H9 (cell line): Measurements from ENCODE around the gene CPEB2. TPM values are rescaled to one million over a fixed set of nuclear protein-coding genes. Genes with fewer than 3 reads are reported as not detected.

Experiments
- DNase-seq: peaks from one replicate; pipeline ENCODE4 v3.0.0-alpha.2; 2017
- H2AFZ ChIP-seq: one replicate; pipeline ENCODE4 v1.6.1; 2013; ENCODE audit warnings: mild to moderate bottlenecking, low read length, control low read depth, moderate library complexity
- H2AK5ac ChIP-seq: 2 replicates; pipeline ENCODE4 v1.6.1; 2013; ENCODE audit warnings: low read length, control low read depth, mixed read lengths; ENCODE audit not compliant: insufficient read length
- H2BK120ac ChIP-seq: one replicate; pipeline ENCODE4 v1.6.1; 2013; ENCODE audit warnings: low read depth, mild to moderate bottlenecking, low read length, control low read depth, inconsistent platforms; ENCODE audit not compliant: poor library complexity, severe bottlenecking
- H2BK12ac ChIP-seq: 2 replicates; pipeline ENCODE4 v1.6.1; 2013; ENCODE audit warnings: low read length, control low read depth, mixed read lengths, low read depth; ENCODE audit not compliant: insufficient read length
- H2BK15ac ChIP-seq: 2 replicates; pipeline ENCODE4 v1.6.1; 2013; ENCODE audit warnings: low read depth, low read length, control low read depth
- H2BK20ac ChIP-seq: one replicate; pipeline ENCODE4 v1.6.1; 2013; ENCODE audit warnings: low read depth, mild to moderate bottlenecking, low read length, control low read depth, inconsistent platforms; ENCODE audit not compliant: poor library complexity, severe bottlenecking
- H2BK5ac ChIP-seq: 2 replicates; pipeline ENCODE4 v1.6.1; 2013; ENCODE audit warnings: low read length, control low read depth, mixed read lengths; ENCODE audit not compliant: insufficient read length
- H3K14ac ChIP-seq: 2 replicates; pipeline ENCODE4 v1.6.1; 2013; ENCODE audit warnings: low read length, control low read depth; ENCODE audit not compliant: insufficient read depth
- H3K18ac ChIP-seq: 2 replicates; pipeline ENCODE4 v1.6.1; 2013; ENCODE audit warnings: low read depth, mild to moderate bottlenecking, mixed read lengths, low read length, control low read depth; ENCODE audit not compliant: insufficient read length
- H3K23ac ChIP-seq: 2 replicates; pipeline ENCODE4 v1.6.1; 2013; ENCODE audit warnings: low read length, control low read depth, mixed read lengths, low read depth; ENCODE audit not compliant: insufficient read length
- H3K23me2 ChIP-seq: 2 replicates; pipeline ENCODE4 v1.6.1; 2013; ENCODE audit warnings: low read depth, mild to moderate bottlenecking, mixed read lengths, low read length, control low read depth; ENCODE audit not compliant: insufficient read length, poor library complexity, severe bottlenecking
- H3K27ac ChIP-seq: 2 replicates; pipeline ENCODE4 v1.5.1; 2013; ENCODE audit warnings: low read length, control low read depth, mixed read lengths, low read depth; ENCODE audit not compliant: insufficient read length
- H3K27me3 ChIP-seq: 2 replicates; pipeline ENCODE4 v1.6.1; 2013; ENCODE audit warnings: low read length, control low read depth, inconsistent platforms; ENCODE audit not compliant: insufficient read depth
- H3K4ac ChIP-seq: 2 replicates; pipeline ENCODE4 v1.6.1; 2013; ENCODE audit warnings: low read depth, mild to moderate bottlenecking, control low read depth, inconsistent platforms, low read length, moderate library complexity
- H3K4me1 ChIP-seq: 2 replicates; pipeline ENCODE4 v1.6.1; 2013; ENCODE audit warnings: low read length, control low read depth, inconsistent platforms; ENCODE audit not compliant: insufficient read depth
- H3K4me2 ChIP-seq: 2 replicates; pipeline ENCODE4 v1.6.1; 2013; ENCODE audit warnings: low read length, control low read depth, mixed read lengths; ENCODE audit not compliant: insufficient read length, insufficient read depth
- H3K56ac ChIP-seq: 2 replicates; pipeline ENCODE4 v1.6.1; 2013; ENCODE audit warnings: low read depth, mild to moderate bottlenecking, mixed read lengths, low read length, control low read depth; ENCODE audit not compliant: insufficient read length
- H3K79me1 ChIP-seq: 2 replicates; pipeline ENCODE4 v1.6.1; 2013; ENCODE audit warnings: low read depth, mild to moderate bottlenecking, moderate library complexity, low read length, control low read depth, inconsistent platforms; ENCODE audit not compliant: insufficient read depth, poor library complexity, severe bottlenecking
- H3K79me2 ChIP-seq: 2 replicates; pipeline ENCODE4 v1.6.1; 2013; ENCODE audit warnings: low read length, control low read depth, inconsistent platforms; ENCODE audit not compliant: insufficient read depth
- H3K9ac ChIP-seq: 2 replicates; pipeline ENCODE4 v1.6.1; 2013; ENCODE audit warnings: low read length, control low read depth, mixed read lengths; ENCODE audit not compliant: insufficient read length; ENCODE audit errors: extremely low read depth
- H3K9me3 ChIP-seq: one replicate; pipeline ENCODE4 v1.6.1; 2013; ENCODE audit warnings: low read depth, low read length, inconsistent platforms; ENCODE audit not compliant: control insufficient read depth
- H3T11ph ChIP-seq: one replicate; pipeline ENCODE4 v1.6.1; 2013; ENCODE audit warnings: mild to moderate bottlenecking, low read length, control low read depth, inconsistent platforms
- H4K20me1 ChIP-seq: one replicate; pipeline ENCODE4 v1.6.1; 2013; ENCODE audit not compliant: control insufficient read depth, insufficient read length, insufficient read depth
- H4K5ac ChIP-seq: 2 replicates; pipeline ENCODE4 v1.6.1; 2013; ENCODE audit warnings: low read depth, mild to moderate bottlenecking, mixed read lengths, low read length, control low read depth; ENCODE audit not compliant: insufficient read length
- H4K8ac ChIP-seq: replicated peaks from 2 replicates; pipeline ENCODE4 v1.6.1; 2013; ENCODE audit warnings: low read length, control low read depth, mixed read lengths, low read depth; ENCODE audit not compliant: insufficient read length
- H4K91ac ChIP-seq: 2 replicates; pipeline ENCODE4 v1.6.1; 2013; ENCODE audit warnings: low read depth, mild to moderate bottlenecking, moderate library complexity, mixed read lengths, low read length, control low read depth; ENCODE audit not compliant: insufficient read length
- H3K27ac Mint-ChIP-seq, 3 experiments: 2 replicates in 2 of 3; 3 replicates in 1 of 3; pipeline ENCODE4 v1.8.0; 2020 to 2021; ENCODE audit warnings: mixed read lengths in 3 of 3, mild to moderate bottlenecking in 1 of 3, moderate library complexity in 1 of 3
- H3K27me3 Mint-ChIP-seq: 2 replicates; pipeline ENCODE4 v1.8.0; 2021; ENCODE audit warnings: low read depth, mild to moderate bottlenecking, moderate library complexity, mixed read lengths
- H3K36me3 Mint-ChIP-seq, 3 experiments: 2 replicates in 2 of 3; 3 replicates in 1 of 3; pipeline ENCODE4 v1.8.0; 2020 to 2021; ENCODE audit warnings: low read depth in 3 of 3, mixed read lengths in 3 of 3; ENCODE audit not compliant: insufficient read depth in 1 of 3
- H3K4me1 Mint-ChIP-seq, 2 experiments: 2 replicates each; pipeline ENCODE4 v1.8.0; 2020; ENCODE audit warnings: mixed read lengths in 2 of 2
- H3K4me3 Mint-ChIP-seq, 2 experiments: 2 replicates in 1 of 2; 3 replicates in 1 of 2; pipeline ENCODE4 v1.8.0; 2020 to 2021; ENCODE audit warnings: mild to moderate bottlenecking in 2 of 2, mixed read lengths in 2 of 2, moderate library complexity in 1 of 2
- H3K9me3 Mint-ChIP-seq, 2 experiments: 2 replicates in 1 of 2; 3 replicates in 1 of 2; pipeline ENCODE4 v1.8.0; 2020; ENCODE audit warnings: mild to moderate bottlenecking in 2 of 2, mixed read lengths in 2 of 2, moderate library complexity in 1 of 2
- CTCF ChIP-seq: fragments of 200-600 bp; sonication (generic); conservative IDR thresholded peaks from 3 replicates; pipeline ENCODE4 v1.8.0; 2021; ENCODE audit warnings: antibody characterized with exemption, mild to moderate bottlenecking
- WGBS: extraction: QIAGEN DNeasy Blood & Tissue Kit; methylation state at CpG from one replicate; pipeline ENCODE4 v1.1.7; 2013; ENCODE audit warnings: missing lambda C conversion rate, low lambda C conversion rate, mixed read lengths; ENCODE audit not compliant: insufficient read length; ENCODE audit errors: extremely low coverage; 5-methylcytosine and 5-hydroxymethylcytosine counted together
- total RNA-seq: library from RNA; stranded (reverse); gene quantifications from 2 replicates; pipeline ENCODE4 v1.2.1, GENCODE V29; 2021

Gene CPEB2
- total RNA-seq, 1 experiment from 2014 or later: 1.8 TPM

- Histone ChIP-seq H2AFZ (no peak overlapping the region), H3K4me1 (no peaks in the 10 kb centered on the region), H3T11ph (no peak overlapping the region), H3K79me2 (no peaks in the 10 kb centered on the region), H2AK5ac (no peak overlapping the region), H2BK5ac (no peak overlapping the region), H2BK20ac (no peak overlapping the region), H4K20me1 (no peaks in the 10 kb centered on the region), H3K23me2 (no peaks in the 10 kb centered on the region), H3K9ac (no peak overlapping the region), H2BK12ac (no peak overlapping the region), H3K27me3 (no peaks in the 10 kb centered on the region), H3K4ac (no peak overlapping the region), H2BK15ac (no peak overlapping the region), H3K27ac (no peak overlapping the region), H3K56ac (no peak overlapping the region), H3K14ac (no peak overlapping the region), H4K5ac (no peak overlapping the region), H4K91ac (no peak overlapping the region), H4K8ac (no peak overlapping the region), H2BK120ac (no peak overlapping the region), H3K9me3 (no peaks in the 10 kb centered on the region), H3K18ac (no peak overlapping the region), H3K4me2 (no peak overlapping the region), H3K23ac (no peak overlapping the region), H3K79me1 (no peaks in the 10 kb centered on the region)
- TF ChIP-seq CTCF: no peak
- Mint-ChIP-seq H3K27me3 (no peaks in the 10 kb centered on the region), H3K36me3 (no peaks in the 10 kb centered on the region), H3K27ac (no peak overlapping the region), H3K4me3 (no peak overlapping the region), H3K9me3 (no peaks in the 10 kb centered on the region), H3K4me1 (no peaks in the 10 kb centered on the region)
- no CpG with 5 or more reads among the region's 7 CpGs for WGBS
- no peak for DNase-seq
Observed at GRCh38 chr4:15020502-15021286, 18.4 kb downstream of the CPEB2 start.
